Caco-2 (cell line): Measurements from ENCODE around the gene MTAP. TPM values are rescaled to one million over a fixed set of nuclear protein-coding genes. Genes with fewer than 3 reads are reported as not detected.
A peak's percentile ranks its signal among the peaks of the same experiment; 100 is the strongest.

Experiments used
- BruUV-seq: library from RNA; stranded (reverse); fragments of 400-500 nt; replicated peaks from 2 replicates; lab custom pipeline; 2021; lab: Mats Ljungman, UMichigan
- CTCF ChIA-PET: fragments of 300-600 bp; sonication (Branson Sonifier 250); formaldehyde crosslinking; loops from one replicate; lab custom pipeline; 2022; ENCODE audit warnings: antibody characterized with exemption; lab: Charles Lee
- POLR2A ChIA-PET: fragments of 300-600 bp; sonication (Branson Sonifier 250); formaldehyde crosslinking; loops from one replicate; lab custom pipeline; 2022; ENCODE audit warnings: antibody characterized with exemption; lab: Charles Lee
- DNase-seq, 2 experiments: peaks; one replicate each; pipeline versions ENCODE4 v3.0.0 to v3.0.0-alpha.2; 2020 to 2022
- H3K27me3 ChIP-seq: replicated peaks from 2 replicates; pipeline ENCODE4 v1.6.0; 2011; ENCODE audit warnings: low read length; ENCODE audit not compliant: control insufficient read depth, insufficient read depth
- H3K36me3 ChIP-seq: 2 replicates; pipeline ENCODE4 v1.5.1; 2011; ENCODE audit warnings: low read length; ENCODE audit not compliant: control insufficient read depth, insufficient read depth
- H3K4me1 ChIP-seq: fragments of 250-450 bp; sonication (Bioruptor Pico); 2 replicates; pipeline ENCODE4 v1.5.1; 2020; ENCODE audit warnings: mild to moderate bottlenecking
- H3K4me3 ChIP-seq: 2 replicates; pipeline ENCODE4 v1.5.1; 2011; ENCODE audit warnings: low read depth, mild to moderate bottlenecking, control low read depth, low read length
- H3K9me3 ChIP-seq: fragments of 250-450 bp; sonication (Bioruptor Pico); 2 replicates; pipeline ENCODE4 v1.5.1; 2020; ENCODE audit warnings: mild to moderate bottlenecking, moderate library complexity
- H3K27ac Mint-ChIP-seq: one replicate; pipeline ENCODE4 v1.8.0; 2022; ENCODE audit warnings: mixed read lengths; ENCODE audit not compliant: unreplicated experiment
- H3K27me3 Mint-ChIP-seq: one replicate; pipeline ENCODE4 v1.8.0; 2022; ENCODE audit warnings: mixed read lengths; ENCODE audit not compliant: insufficient read depth, unreplicated experiment
- H3K36me3 Mint-ChIP-seq: one replicate; pipeline ENCODE4 v1.8.0; 2022; ENCODE audit warnings: mild to moderate bottlenecking, mixed read lengths; ENCODE audit not compliant: insufficient read depth, unreplicated experiment
- H3K4me1 Mint-ChIP-seq: one replicate; pipeline ENCODE4 v1.8.0; 2022; ENCODE audit warnings: low read depth, mixed read lengths; ENCODE audit not compliant: unreplicated experiment
- H3K4me3 Mint-ChIP-seq: one replicate; pipeline ENCODE4 v1.8.0; 2022; ENCODE audit warnings: mild to moderate bottlenecking, moderate library complexity, mixed read lengths; ENCODE audit not compliant: unreplicated experiment
- H3K9me3 Mint-ChIP-seq: one replicate; pipeline ENCODE4 v1.8.0; 2022; ENCODE audit warnings: mixed read lengths; ENCODE audit not compliant: unreplicated experiment
- CTCF ChIP-seq, 2 experiments: fragments of 200-600 bp in 1 of 2; IDR thresholded peaks; 1 replicate in 1 of 2; 2 replicates in 1 of 2; pipeline versions ENCODE4 v1.5.1 to v1.8.0; 2011 to 2022; ENCODE audit warnings: antibody characterized with exemption in 1 of 2, control low read depth in 1 of 2, inconsistent platforms in 1 of 2, low read depth in 1 of 2, low read length in 1 of 2, mild to moderate bottlenecking in 1 of 2, moderate library complexity in 1 of 2; ENCODE audit not compliant: insufficient read depth in 1 of 2, severe bottlenecking in 1 of 2, unreplicated experiment in 1 of 2
- intact Hi-C: fragments of 100-400 bp; cut with micrococcal nuclease; formaldehyde crosslinking; loops from one replicate; pipeline ENCODE4 v1.10.0; 2022; ENCODE audit not compliant: unreplicated experiment
- total RNA-seq: library from RNA; stranded (reverse); gene quantifications from 2 replicates; pipeline ENCODE4 v1.2.3, GENCODE V29; 2022

The MTAP gene
- total RNA-seq, 1 experiment from 2014 or later = 53.3 TPM

- intact Hi-C loops = loop anchor here (5.0 kb wide), 1 partner anchor 244 kb away; no protein-coding TSS in a partner anchor
- peaks cover 3% of the 10 kb centered on the region for H3K27me3 Mint-ChIP-seq
- POLR2A ChIA-PET = no interaction called here
- no peak for DNase-seq
- no peaks in the 10 kb centered on the region for H3K27me3 ChIP-seq
- peaks cover 23% of the 10 kb centered on the region for H3K36me3 Mint-ChIP-seq
- peak overlapping the region; percentile 99 for H3K4me3 Mint-ChIP-seq
- BruUV-seq = no TSS peak
- no peaks in the 10 kb centered on the region for H3K9me3 Mint-ChIP-seq
- H3K4me1 Mint-ChIP-seq = peaks cover 8% of the 10 kb centered on the region
- no peaks in the 10 kb centered on the region for H3K36me3 ChIP-seq
- TF ChIP-seq CTCF (IDR thresholded peaks at IDR 0.05; ENCODE audit: insufficient read depth in 1 of 2, low read depth in 1 of 2, low read length in 1 of 2, severe bottlenecking in 1 of 2, unreplicated experiment in 1 of 2) = no peak
- H3K4me3 ChIP-seq = peak overlapping the region; percentile 79
- H3K4me1 ChIP-seq = peaks cover 5% of the 10 kb centered on the region; the same call in 1 of the 2 replicates
- peak overlapping the region; percentile 92 for H3K27ac Mint-ChIP-seq
- CTCF ChIA-PET = interaction anchor here (0.6 kb wide), 1 partner anchor 135 kb away, joined by 3 read pairs; no protein-coding TSS in a partner anchor
- no peaks in the 10 kb centered on the region for H3K9me3 ChIP-seq
Measured at GRCh38 chr9:21800931-21801682, 1.3 kb upstream of the MTAP start.

- Mint-ChIP-seq H3K9me3 (no peaks in the 10 kb centered on the region), H3K4me3 (peak overlapping the region; percentile 99), H3K27ac (peak overlapping the region; percentile 92), H3K36me3 (peaks cover 29% of the 10 kb centered on the region), H3K27me3 (peaks cover 3% of the 10 kb centered on the region), H3K4me1 (peaks cover 4% of the 10 kb centered on the region)
- Histone ChIP-seq H3K36me3 (no peaks in the 10 kb centered on the region), H3K4me3 (peak overlapping the region; percentile 79), H3K27me3 (no peaks in the 10 kb centered on the region), H3K4me1 (peaks cover 5% of the 10 kb centered on the region; the same call in 1 of the 2 replicates), H3K9me3 (no peaks in the 10 kb centered on the region)
- no peak for TF ChIP-seq CTCF (IDR thresholded peaks at IDR 0.05; ENCODE audit: insufficient read depth in 1 of 2, low read depth in 1 of 2, low read length in 1 of 2, severe bottlenecking in 1 of 2, unreplicated experiment in 1 of 2)
- ChIA-PET CTCF (interaction anchor here (0.6 kb wide), 1 partner anchor 134 kb away, joined by 3 read pairs; no protein-coding TSS in a partner anchor), POLR2A (interaction anchor here (0.7 kb wide), 1 partner anchor 103 kb away, joined by 5 read pairs; no protein-coding TSS in a partner anchor)
- peak; percentile 86 to 89 for DNase-seq
- intact Hi-C loops = loop anchor here (5.0 kb wide), 1 partner anchor 245 kb away; no protein-coding TSS in a partner anchor
- TSS peak; percentile 88 for BruUV-seq
Measured at GRCh38 chr9:21801683-21802417, 586 bp upstream of the MTAP start.

- Histone ChIP-seq H3K9me3 (no peaks in the 10 kb centered on the region), H3K36me3 (no peaks in the 10 kb centered on the region), H3K4me1 (peaks cover 5% of the 10 kb centered on the region; the same call in 1 of the 2 replicates), H3K27me3 (no peaks in the 10 kb centered on the region), H3K4me3 (peak overlapping the region; percentile 79)
- Mint-ChIP-seq H3K36me3 (peaks cover 29% of the 10 kb centered on the region), H3K4me1 (no peaks in the 10 kb centered on the region), H3K27ac (peak overlapping the region; percentile 92), H3K9me3 (no peaks in the 10 kb centered on the region), H3K4me3 (peak overlapping the region; percentile 99), H3K27me3 (no peaks in the 10 kb centered on the region)
- TF ChIP-seq CTCF (IDR thresholded peaks at IDR 0.05; ENCODE audit: insufficient read depth in 1 of 2, low read depth in 1 of 2, low read length in 1 of 2, severe bottlenecking in 1 of 2, unreplicated experiment in 1 of 2) = no peak
- intact Hi-C loops = loop anchor here (5.0 kb wide), 1 partner anchor 246 kb away; no protein-coding TSS in a partner anchor
- ChIA-PET POLR2A (no interaction called here), CTCF (no interaction called here)
- DNase-seq = no peak
- BruUV-seq = TSS peak; percentile 36
Measured at GRCh38 chr9:21803649-21804048, 1.2 kb downstream of the MTAP start.
